NCI-H2171 (cell line): Measurements from ENCODE around the gene ALPK3.

Experiments
- DNase-seq: peaks from one replicate; lab custom pipeline; 2025; lab: John Stamatoyannopoulos, UW

Gene ALPK3

GRCh38 chr15:84847382-84847781, 30.2 kb downstream of the ALPK3 start:
- DNase-seq, result no peak

- DNase-seq, result no peak
Observed at GRCh38 chr15:84852212-84852611, 35.1 kb downstream of the ALPK3 start.

- no peak for DNase-seq
Observed at GRCh38 chr15:84855136-84855535, 38.0 kb downstream of the ALPK3 start.

- DNase-seq, result no peak
Observed at GRCh38 chr15:84855765-84856164, 38.6 kb downstream of the ALPK3 start.

- DNase-seq, result no peak
Observed at GRCh38 chr15:84856731-84857417, 39.7 kb downstream of the ALPK3 start.

- no peak for DNase-seq
Observed at GRCh38 chr15:84857418-84858004, 40.4 kb downstream of the ALPK3 start.

- no peak for DNase-seq
Observed at GRCh38 chr15:84858231-84858630, 41.1 kb downstream of the ALPK3 start.

- DNase-seq, result no peak
Observed at GRCh38 chr15:84859144-84859543, 42.0 kb downstream of the ALPK3 start.

GRCh38 chr15:84859651-84860050, 42.5 kb downstream of the ALPK3 start:
- DNase-seq, result no peak

GRCh38 chr15:84861781-84862180, 44.6 kb downstream of the ALPK3 start:
- DNase-seq, result no peak

GRCh38 chr15:84862214-84862975, 45.2 kb downstream of the ALPK3 start:
- no peak for DNase-seq

- no peak for DNase-seq
Observed at GRCh38 chr15:84863565-84864443, 46.6 kb downstream of the ALPK3 start.

- no peak for DNase-seq
Observed at GRCh38 chr15:84864444-84864795, 47.3 kb downstream of the ALPK3 start.

- no peak for DNase-seq
Observed at GRCh38 chr15:84865074-84865569, 48.0 kb downstream of the ALPK3 start.

GRCh38 chr15:84868037-84868880, 51.1 kb downstream of the ALPK3 start:
- no peak for DNase-seq

- no peak for DNase-seq
Observed at GRCh38 chr15:84869510-84869909, 52.4 kb downstream of the ALPK3 start.

GRCh38 chr15:84871428-84871985, 54.4 kb downstream of the ALPK3 start:
- no peak for DNase-seq

- DNase-seq, result no peak
Observed at GRCh38 chr15:84872009-84872910, 55.1 kb downstream of the ALPK3 start.

- no peak for DNase-seq
Observed at GRCh38 chr15:84873997-84874396, 56.8 kb downstream of the ALPK3 start.
